Esophagus muscularis mucosa (tissue), 4 donors: ENCODE measurements around the gene TNS4. TPM values are rescaled to one million over a fixed set of nuclear protein-coding genes. Genes with fewer than 3 reads are reported as not detected.

ENCODE experiments used
- DNase-seq: peaks from one replicate; pipeline ENCODE4 v3.0.0-alpha.2; 2017; ENCODE audit errors: extremely low spot score
- H3K27ac ChIP-seq, 4 donors: fragments of 200-600 bp; sonication (generic); replicated peaks in 1 of 4; 1 replicate in 3 of 4; 2 replicates in 1 of 4; pipeline ENCODE4 v1.5.1; 2016 to 2019; ENCODE audit warnings: mild to moderate bottlenecking in 1 of 4
- H3K27me3 ChIP-seq, 4 donors: fragments of 200-600 bp; sonication (generic); one replicate each; pipeline versions ENCODE4 v1.5.1 to v1.6.0; 2016 to 2019
- H3K36me3 ChIP-seq, 4 donors: fragments of 200-600 bp; sonication (generic); one replicate each; pipeline ENCODE4 v1.5.1; 2016 to 2019
- H3K4me1 ChIP-seq, 4 donors: fragments of 200-600 bp; sonication (generic); one replicate each; pipeline ENCODE4 v1.5.1; 2016 to 2019
- H3K4me3 ChIP-seq, 4 donors: fragments of 200-600 bp; sonication (generic); 1 replicate in 2 of 4; 2 replicates in 2 of 4; pipeline ENCODE4 v1.5.1; 2016 to 2019; ENCODE audit warnings: mild to moderate bottlenecking in 4 of 4, moderate library complexity in 1 of 4
- H3K9me3 ChIP-seq, 4 donors: fragments of 200-600 bp; sonication (generic); 1 replicate in 3 of 4; 2 replicates in 1 of 4; pipeline ENCODE4 v1.5.1; 2016 to 2019
- EP300 ChIP-seq: sonication (generic); formaldehyde crosslinking; IDR thresholded peaks from one replicate; pipeline ENCODE4 v1.6.1; 2017; ENCODE audit warnings: antibody characterized with exemption
- POLR2A ChIP-seq: fragments of 450-650 bp; IDR thresholded peaks from one replicate; pipeline ENCODE4 v1.6.1; 2017; ENCODE audit warnings: antibody characterized with exemption, moderate library complexity, mild to moderate bottlenecking, low read depth
- POLR2AphosphoS5 ChIP-seq, 2 donors: sonication (generic); formaldehyde crosslinking; IDR thresholded peaks; one replicate each; pipeline ENCODE4 v1.6.1; 2017; ENCODE audit warnings: antibody characterized with exemption in 2 of 2
- WGBS: methylation state at CpG from one replicate; pipeline ENCODE4 v1.1.5; 2018; 5-methylcytosine and 5-hydroxymethylcytosine counted together
- intact Hi-C: fragments of 100-400 bp; cut with DNase I; formaldehyde crosslinking; loops from one replicate; pipeline ENCODE4 v1.15.1; 2023
- total RNA-seq, 4 donors: library from RNA; depleted of rRNA; stranded (reverse); fragments of >200 nt; gene quantifications; one replicate each; pipeline versions ENCODE4 v1.1.0 to v1.2.1, GENCODE V29; 2016
- TF ChIP-seq, protein P1 (sequence below), 3 experiments: fragments of 200-600 bp in 2 of 3; fragments of 450-650 bp in 1 of 3; sonication (generic) in 2 of 3; IDR thresholded peaks; one replicate each; pipeline ENCODE4 v1.5.1; 2017 to 2019; ENCODE audit warnings: antibody characterized with exemption in 3 of 3, mild to moderate bottlenecking in 2 of 3, moderate library complexity in 1 of 3

The TNS4 gene
- total RNA-seq, 4 donors from 2014 or later = not detected

DNA sequence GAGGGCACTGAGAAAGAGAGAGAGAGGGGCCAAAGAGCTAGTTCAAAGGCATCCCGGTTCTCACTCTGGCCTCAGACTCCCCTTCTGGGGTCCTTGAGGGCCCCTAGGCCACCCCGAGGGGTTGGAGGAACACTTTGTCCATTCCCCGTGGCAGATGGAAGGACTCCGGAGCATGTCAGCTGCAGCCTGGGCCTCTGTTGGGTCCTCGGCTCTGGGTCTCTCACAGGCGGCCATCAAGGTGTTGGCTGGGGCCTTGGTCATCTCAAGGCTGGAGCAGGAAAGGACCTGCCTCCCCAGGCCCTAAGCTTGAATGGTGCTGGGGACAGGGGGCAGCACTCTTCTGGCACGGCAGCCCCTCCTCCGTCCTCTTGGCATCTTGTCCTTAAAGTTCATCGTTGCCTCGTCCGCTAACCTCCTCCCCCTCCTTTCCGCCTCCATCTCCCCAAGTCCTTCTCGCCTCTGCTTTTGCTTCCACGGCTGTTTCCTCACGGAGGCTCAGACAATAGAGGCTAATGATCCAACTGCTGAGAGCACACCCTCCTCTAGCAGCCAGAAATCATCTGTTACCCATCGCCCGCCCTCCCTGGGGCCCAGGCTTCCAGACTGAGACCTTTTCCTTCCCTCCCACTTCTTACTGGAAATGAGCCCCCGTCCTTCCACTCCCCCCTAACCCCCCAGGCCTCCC lies 40.6 kb upstream of the TNS4 start:
- H3K4me3 ChIP-seq = no peak overlapping the region
- peak overlapping the region; percentile 82 to 90 (median 88) for H3K27ac ChIP-seq
- H3K27me3 ChIP-seq = no peaks in the 10 kb centered on the region
- peak; percentile 96 for DNase-seq
- intact Hi-C loops = no loop called here
- 46% methylated on average over 12 of the region's 18 CpGs for WGBS
- H3K4me1 ChIP-seq = peaks cover 69 to 77% (median 72%) of the 10 kb centered on the region in 4 donors
- H3K36me3 ChIP-seq = no peaks in the 10 kb centered on the region
- TF ChIP-seq EP300 (no peak), POLR2A (no peak), POLR2AphosphoS5 (IDR thresholded peaks at IDR 0.05) (no peak)
- TF ChIP-seq, protein P1, sequence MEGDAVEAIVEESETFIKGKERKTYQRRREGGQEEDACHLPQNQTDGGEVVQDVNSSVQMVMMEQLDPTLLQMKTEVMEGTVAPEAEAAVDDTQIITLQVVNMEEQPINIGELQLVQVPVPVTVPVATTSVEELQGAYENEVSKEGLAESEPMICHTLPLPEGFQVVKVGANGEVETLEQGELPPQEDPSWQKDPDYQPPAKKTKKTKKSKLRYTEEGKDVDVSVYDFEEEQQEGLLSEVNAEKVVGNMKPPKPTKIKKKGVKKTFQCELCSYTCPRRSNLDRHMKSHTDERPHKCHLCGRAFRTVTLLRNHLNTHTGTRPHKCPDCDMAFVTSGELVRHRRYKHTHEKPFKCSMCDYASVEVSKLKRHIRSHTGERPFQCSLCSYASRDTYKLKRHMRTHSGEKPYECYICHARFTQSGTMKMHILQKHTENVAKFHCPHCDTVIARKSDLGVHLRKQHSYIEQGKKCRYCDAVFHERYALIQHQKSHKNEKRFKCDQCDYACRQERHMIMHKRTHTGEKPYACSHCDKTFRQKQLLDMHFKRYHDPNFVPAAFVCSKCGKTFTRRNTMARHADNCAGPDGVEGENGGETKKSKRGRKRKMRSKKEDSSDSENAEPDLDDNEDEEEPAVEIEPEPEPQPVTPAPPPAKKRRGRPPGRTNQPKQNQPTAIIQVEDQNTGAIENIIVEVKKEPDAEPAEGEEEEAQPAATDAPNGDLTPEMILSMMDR (IDR thresholded peaks at IDR 0.05) = no peak
- no peaks in the 10 kb centered on the region for H3K9me3 ChIP-seq

DNA sequence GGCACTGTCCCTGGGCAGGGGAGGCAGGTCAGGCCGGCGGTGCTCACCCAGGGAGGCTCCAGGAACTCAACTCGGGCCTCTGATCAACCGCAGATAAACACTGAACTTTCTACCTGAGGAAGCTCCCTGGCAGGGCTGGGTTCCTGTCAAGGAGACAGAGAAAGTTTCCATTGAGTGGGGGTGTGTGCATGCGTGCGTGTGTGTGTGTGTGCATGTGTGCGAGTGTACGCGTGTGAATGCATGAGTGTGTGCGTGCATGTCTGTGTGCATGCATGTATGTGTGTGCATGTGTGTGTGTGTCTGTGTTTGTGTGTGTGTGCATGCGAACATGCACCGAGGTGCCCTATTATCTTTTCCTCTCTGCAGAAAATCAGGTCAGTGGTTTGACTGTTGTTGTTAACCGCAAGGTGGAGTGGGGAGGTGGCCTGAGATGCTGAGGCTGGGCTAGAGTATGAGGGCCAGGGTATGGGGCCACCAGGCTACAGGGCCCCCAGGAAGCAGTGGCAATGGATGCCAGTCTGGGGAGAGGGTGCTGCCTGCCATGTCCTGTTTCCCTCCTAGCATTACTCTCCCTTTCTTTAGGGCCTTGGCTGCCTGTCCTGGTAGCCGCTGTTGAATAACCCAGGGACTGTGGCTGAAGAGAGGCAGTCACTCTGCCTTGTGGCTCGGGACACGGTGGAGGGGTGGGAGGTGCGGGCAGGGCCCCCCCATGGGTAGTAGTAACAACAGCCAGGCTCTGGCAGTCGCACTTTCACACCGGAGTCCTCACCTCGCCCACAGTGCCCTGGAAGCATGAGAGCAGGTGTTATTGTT lies 39.8 kb upstream of the TNS4 start:
- H3K4me1 ChIP-seq = peaks cover 76 to 82% (median 80%) of the 10 kb centered on the region in 4 donors
- H3K36me3 ChIP-seq = no peaks in the 10 kb centered on the region
- no peaks in the 10 kb centered on the region for H3K9me3 ChIP-seq
- peak overlapping the region; percentile 82 to 90 (median 88) for H3K27ac ChIP-seq
- intact Hi-C loops = no loop called here
- no peak for TF ChIP-seq EP300
- TF ChIP-seq POLR2A = no peak
- TF ChIP-seq, protein P1 (IDR thresholded peaks at IDR 0.05) = no peak
- no peak for TF ChIP-seq POLR2AphosphoS5 (IDR thresholded peaks at IDR 0.05)
- H3K27me3 ChIP-seq = no peaks in the 10 kb centered on the region
- no peak for DNase-seq
- 86% methylated on average over 14 of the region's 20 CpGs for WGBS
- H3K4me3 ChIP-seq = no peak overlapping the region

- intact Hi-C loops = no loop called here
- TF ChIP-seq EP300 (no peak), POLR2A (no peak), POLR2AphosphoS5 (IDR thresholded peaks at IDR 0.05) (no peak)
- TF ChIP-seq, protein P1 (IDR thresholded peaks at IDR 0.05) = no peak
- WGBS = 91% methylated on average over 8 of the region's 8 CpGs
- peak overlapping the region; percentile 48 to 90 (median 88) for H3K27ac ChIP-seq
- no peak overlapping the region for H3K4me3 ChIP-seq
- DNase-seq = no peak
- H3K4me1 ChIP-seq = peaks cover 84 to 89% (median 88%) of the 10 kb centered on the region in 4 donors
- no peaks in the 10 kb centered on the region for H3K36me3 ChIP-seq
- no peaks in the 10 kb centered on the region for H3K9me3 ChIP-seq
- H3K27me3 ChIP-seq = no peaks in the 10 kb centered on the region
These were observed 39.0 kb upstream of the TNS4 start for GRCh38 chr17:40540448-40540847.

DNA sequence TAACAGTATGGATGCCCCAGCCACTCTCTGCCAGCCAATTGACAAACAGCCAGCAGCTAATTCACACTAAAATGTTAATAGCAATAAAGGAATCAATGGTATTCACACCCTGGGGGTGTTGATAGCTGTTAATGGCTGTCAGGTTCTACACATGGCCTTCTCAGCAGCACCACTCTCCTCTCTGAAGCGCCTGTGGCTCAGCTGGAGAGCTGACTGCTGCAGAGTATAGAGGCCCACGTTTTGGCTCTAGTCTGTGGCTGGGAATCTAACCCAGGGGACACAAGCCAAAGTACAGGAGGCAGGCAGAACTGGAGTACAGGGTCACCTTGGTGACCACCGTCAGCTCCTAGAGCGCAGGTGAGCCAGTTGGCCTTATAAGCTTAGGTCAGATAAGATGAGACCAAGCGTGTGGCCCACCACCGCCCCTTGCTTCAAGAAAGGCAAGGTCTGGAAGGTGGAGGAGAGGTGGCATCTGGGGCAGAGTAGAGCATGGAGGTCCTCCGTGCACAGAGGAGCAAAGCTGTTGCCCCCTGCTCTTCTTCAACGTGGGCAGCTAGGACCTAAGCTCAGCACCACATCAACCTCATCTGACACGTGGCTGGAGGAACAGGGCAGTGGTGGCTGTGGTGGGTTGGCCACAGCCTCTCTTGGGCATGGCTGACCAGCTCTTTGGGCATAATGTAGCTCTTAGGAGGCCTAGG lies 38.4 kb upstream of the TNS4 start:
- Histone ChIP-seq H3K4me1 (peaks cover 85 to 90% (median 88%) of the 10 kb centered on the region in 4 donors), H3K27ac (peak overlapping the region; percentile 10 to 90 (median 54)), H3K27me3 (no peaks in the 10 kb centered on the region), H3K4me3 (no peak overlapping the region), H3K36me3 (no peaks in the 10 kb centered on the region), H3K9me3 (no peaks in the 10 kb centered on the region)
- intact Hi-C loops = loop anchor here (5.0 kb wide), 1 partner anchor 238 kb away; no protein-coding TSS in a partner anchor
- TF ChIP-seq POLR2A (no peak), EP300 (no peak), POLR2AphosphoS5 (IDR thresholded peaks at IDR 0.05) (no peak)
- TF ChIP-seq, protein P1 (IDR thresholded peaks at IDR 0.05) = no peak
- WGBS = 97% methylated on average over 9 of the region's 9 CpGs
- DNase-seq = no peak
